NCI-H82 (cell line): ENCODE results near the gene TTC32.
"Not testable (repeated sequence)": the region's sequence is repeated elsewhere in the genome, so short reads cannot be mapped to it uniquely, and the experiment has no call there.

ENCODE experiments used
- DNase-seq: peaks from one replicate; lab custom pipeline; 2025; lab: John Stamatoyannopoulos, UW

Gene TTC32

GRCh38 chr2:19899985-19900930, 1.5 kb downstream of the TTC32 start:
- DNase-seq, result peak; percentile 13

- DNase-seq, result peak; percentile 20
These were observed 3.0 kb downstream of the TTC32 start for GRCh38 chr2:19898592-19899329.

GRCh38 chr2:19897623-19898245, 4.0 kb downstream of the TTC32 start:
- DNase-seq, result no peak

- DNase-seq, result no peak
These were observed 6.2 kb downstream of the TTC32 start for GRCh38 chr2:19895535-19895934.

- no peak for DNase-seq
These were observed 7.5 kb downstream of the TTC32 start for GRCh38 chr2:19894134-19894792.

- no peak for DNase-seq
These were observed 8.2 kb downstream of the TTC32 start for GRCh38 chr2:19893520-19894133.

GRCh38 chr2:19891971-19892370, 9.8 kb downstream of the TTC32 start:
- DNase-seq, result peak; percentile 73

GRCh38 chr2:19890104-19890503, 11.7 kb downstream of the TTC32 start:
- DNase-seq, result peak; percentile 89

- no peak for DNase-seq
These were observed 13.0 kb downstream of the TTC32 start for GRCh38 chr2:19888831-19889230.

GRCh38 chr2:19887510-19887909, 14.3 kb downstream of the TTC32 start:
- peak; percentile 38 for DNase-seq

- no peak for DNase-seq
These were observed 15.5 kb downstream of the TTC32 start for GRCh38 chr2:19886261-19886660.

GRCh38 chr2:19885791-19886190, 16.0 kb downstream of the TTC32 start:
- DNase-seq, result no peak

GRCh38 chr2:19883971-19884720, 17.6 kb downstream of the TTC32 start:
- DNase-seq, result no peak

- DNase-seq, result peak; percentile 19
These were observed 18.3 kb downstream of the TTC32 start for GRCh38 chr2:19883486-19883885.

- no peak for DNase-seq
These were observed 19.5 kb downstream of the TTC32 start for GRCh38 chr2:19882286-19882685.

- no peak for DNase-seq
These were observed 19.9 kb downstream of the TTC32 start for GRCh38 chr2:19881908-19882265.

GRCh38 chr2:19881221-19881907, 20.4 kb downstream of the TTC32 start:
- DNase-seq, result no peak

- DNase-seq, result not testable (repeated sequence)
These were observed 21.6 kb downstream of the TTC32 start for GRCh38 chr2:19880191-19880590.

- no peak for DNase-seq
These were observed 22.7 kb downstream of the TTC32 start for GRCh38 chr2:19879120-19879519.
